GM12872 (cell line): ENCODE data around the gene DOCK8.

Experiments
- TF ChIP-seq, protein P1 (sequence below): IDR thresholded peaks from 3 replicates; pipeline ENCODE4 v1.5.1; 2011; ENCODE audit warnings: low read depth, mild to moderate bottlenecking, low read length, moderate library complexity; ENCODE audit not compliant: insufficient read depth

Gene DOCK8

GRCh38 chr9:426264-426663 lies 211.6 kb downstream of the DOCK8 start:
- TF ChIP-seq, protein P1, sequence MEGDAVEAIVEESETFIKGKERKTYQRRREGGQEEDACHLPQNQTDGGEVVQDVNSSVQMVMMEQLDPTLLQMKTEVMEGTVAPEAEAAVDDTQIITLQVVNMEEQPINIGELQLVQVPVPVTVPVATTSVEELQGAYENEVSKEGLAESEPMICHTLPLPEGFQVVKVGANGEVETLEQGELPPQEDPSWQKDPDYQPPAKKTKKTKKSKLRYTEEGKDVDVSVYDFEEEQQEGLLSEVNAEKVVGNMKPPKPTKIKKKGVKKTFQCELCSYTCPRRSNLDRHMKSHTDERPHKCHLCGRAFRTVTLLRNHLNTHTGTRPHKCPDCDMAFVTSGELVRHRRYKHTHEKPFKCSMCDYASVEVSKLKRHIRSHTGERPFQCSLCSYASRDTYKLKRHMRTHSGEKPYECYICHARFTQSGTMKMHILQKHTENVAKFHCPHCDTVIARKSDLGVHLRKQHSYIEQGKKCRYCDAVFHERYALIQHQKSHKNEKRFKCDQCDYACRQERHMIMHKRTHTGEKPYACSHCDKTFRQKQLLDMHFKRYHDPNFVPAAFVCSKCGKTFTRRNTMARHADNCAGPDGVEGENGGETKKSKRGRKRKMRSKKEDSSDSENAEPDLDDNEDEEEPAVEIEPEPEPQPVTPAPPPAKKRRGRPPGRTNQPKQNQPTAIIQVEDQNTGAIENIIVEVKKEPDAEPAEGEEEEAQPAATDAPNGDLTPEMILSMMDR, result no peak

- TF ChIP-seq, protein P1, result no peak
These were observed 212.3 kb downstream of the DOCK8 start for GRCh38 chr9:426976-427375.

GRCh38 chr9:431701-432100 lies 217.0 kb downstream of the DOCK8 start:
- TF ChIP-seq, protein P1, result no peak

DNA sequence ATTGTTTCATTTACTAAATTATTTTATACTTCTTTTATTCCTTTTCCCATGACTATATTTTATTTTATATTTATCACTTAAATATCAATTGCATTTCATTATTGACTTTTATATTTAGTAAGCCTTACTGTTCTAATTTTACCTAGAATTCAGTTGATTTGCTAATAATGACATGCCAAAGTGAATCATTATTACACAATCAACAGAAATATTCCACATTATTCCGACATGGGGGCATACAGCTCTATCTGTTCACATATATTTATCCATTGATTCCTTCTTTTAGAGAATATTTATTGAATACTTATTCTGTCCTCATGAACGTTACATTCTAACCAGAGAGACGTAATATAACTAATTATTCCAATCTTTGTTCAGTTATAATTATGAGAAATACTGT lies 221.8 kb downstream of the DOCK8 start:
- TF ChIP-seq, protein P1, result no peak

DNA sequence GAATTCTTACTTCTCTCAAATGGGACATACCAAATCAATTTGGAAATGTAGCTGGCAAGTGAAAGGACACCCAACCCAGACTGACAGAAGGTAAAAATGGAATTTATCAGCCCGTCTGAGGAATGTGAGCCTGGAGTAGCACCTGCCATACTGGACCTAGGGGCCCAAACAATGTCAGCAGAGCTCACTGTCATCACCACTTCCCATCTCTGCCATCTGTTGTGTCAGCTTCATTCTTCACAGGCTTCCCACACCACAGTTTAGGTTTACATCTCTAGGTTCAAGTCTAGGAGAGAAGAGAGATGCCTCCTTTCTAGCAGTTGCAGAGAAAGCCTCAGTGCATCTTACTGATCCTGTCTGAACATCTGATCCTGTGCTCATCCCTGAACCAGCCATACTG lies 222.4 kb downstream of the DOCK8 start:
- TF ChIP-seq, protein P1, result no peak

GRCh38 chr9:437574-438001 lies 222.9 kb downstream of the DOCK8 start:
- TF ChIP-seq, protein P1, result no peak

DNA sequence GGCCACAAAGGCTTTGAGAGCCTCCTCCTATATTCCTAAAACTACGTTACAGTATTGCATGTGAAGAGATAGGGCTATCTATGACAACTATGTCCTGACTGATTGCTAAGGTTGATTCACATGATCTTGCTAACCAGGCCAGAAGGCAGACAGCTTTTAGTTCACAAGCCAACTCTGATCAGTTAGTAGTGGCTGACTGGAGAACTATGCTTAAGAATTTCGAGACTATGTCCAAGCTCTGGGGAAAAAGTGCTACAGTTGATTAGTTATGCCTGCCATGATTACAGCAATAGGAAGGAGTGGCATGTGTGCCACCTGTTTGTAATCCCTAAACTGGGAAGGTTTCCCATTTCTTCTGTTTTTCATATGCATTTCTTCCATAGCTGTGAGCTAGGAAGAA lies 223.4 kb downstream of the DOCK8 start:
- TF ChIP-seq, protein P1, result no peak

DNA sequence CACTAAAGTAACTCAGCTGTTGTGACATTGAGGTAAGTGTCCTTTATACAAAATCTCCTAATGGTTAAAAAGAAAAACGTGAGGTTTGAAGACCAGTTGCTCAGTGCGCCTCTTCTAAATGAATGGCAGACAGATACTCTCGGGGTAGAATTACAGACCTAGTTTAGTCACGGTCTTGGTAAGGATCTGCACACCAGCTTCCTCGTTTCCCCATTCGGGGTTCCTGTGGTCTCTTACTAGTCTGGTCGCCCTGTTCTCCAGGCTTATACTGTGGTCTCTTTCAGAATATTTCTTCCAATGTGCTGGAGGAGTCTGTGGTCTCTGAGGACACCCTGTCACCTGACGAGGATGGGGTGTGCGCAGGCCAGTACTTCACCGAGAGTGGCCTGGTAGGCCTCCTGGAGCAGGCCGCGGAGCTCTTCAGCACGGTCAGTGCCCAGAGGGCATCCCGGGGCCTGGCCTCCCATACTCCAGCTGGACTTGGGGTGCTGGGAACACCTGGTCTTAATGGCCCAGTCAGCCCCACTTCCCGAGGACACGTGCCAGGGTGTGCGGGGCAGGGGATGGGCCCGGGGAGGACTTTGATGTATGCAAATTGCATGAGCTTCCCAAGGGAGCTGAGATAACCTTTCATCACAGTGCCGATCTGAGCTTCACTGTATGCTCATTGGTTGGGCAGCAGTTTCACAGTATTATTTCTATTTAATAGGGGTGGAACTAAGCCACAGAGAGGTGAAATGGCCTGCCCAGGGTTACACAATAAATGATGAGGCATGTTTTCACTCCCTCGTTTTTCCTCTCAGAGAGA lies 224.5 kb downstream of the DOCK8 start:
- TF ChIP-seq, protein P1, result no peak
